Fibroblast of villous mesenchyme (primary cell): Measurements from ENCODE around the gene RTL10. TPM values are rescaled to one million over a fixed set of nuclear protein-coding genes. Genes with fewer than 3 reads are reported as not detected.
"Not testable (repeated sequence)": the region's sequence is repeated elsewhere in the genome, so short reads cannot be mapped to it uniquely, and the experiment has no call there.

ENCODE experiments used
- DNase-seq: peaks from one replicate; pipeline ENCODE4 v3.0.0-alpha.2; 2010; ENCODE audit warnings: low read depth
- H3K4me3 ChIP-seq: 2 replicates; pipeline ENCODE4 v1.5.1; 2011; ENCODE audit warnings: low read depth, mild to moderate bottlenecking, low read length
- CTCF ChIP-seq: IDR thresholded peaks from 2 replicates; pipeline ENCODE4 v1.5.1; 2012; ENCODE audit warnings: low read depth, mild to moderate bottlenecking, low read length; ENCODE audit not compliant: insufficient read depth
- total RNA-seq: library from RNA; depleted of rRNA; stranded (reverse); fragments of >200 nt; gene quantifications from 2 replicates; pipeline ENCODE4 v1.2.3, GENCODE V29; 2012

RTL10 gene
- total RNA-seq, 1 donor: 15.1 TPM

- no peak for DNase-seq
- H3K4me3 ChIP-seq: no peak overlapping the region
- no peak for TF ChIP-seq CTCF
These were observed 22.1 kb downstream of the RTL10 start for GRCh38 chr22:19832476-19833108.

- not testable (repeated sequence) for H3K4me3 ChIP-seq, DNase-seq
These were observed 22.7 kb downstream of the RTL10 start for GRCh38 chr22:19831979-19832378.

GRCh38 chr22:19831016-19831415, 23.7 kb downstream of the RTL10 start:
- no peak overlapping the region for H3K4me3 ChIP-seq
- no peak for TF ChIP-seq CTCF
- DNase-seq: no peak

- DNase-seq: no peak
- no peak for TF ChIP-seq CTCF
- no peak overlapping the region for H3K4me3 ChIP-seq
These were observed 26.7 kb downstream of the RTL10 start for GRCh38 chr22:19828035-19828401.

- no peak for DNase-seq
- H3K4me3 ChIP-seq: no peak overlapping the region
- no peak for TF ChIP-seq CTCF
These were observed 27.2 kb downstream of the RTL10 start for GRCh38 chr22:19827341-19828034.

GRCh38 chr22:19826619-19826950, 28.1 kb downstream of the RTL10 start:
- H3K4me3 ChIP-seq: no peak overlapping the region
- DNase-seq: no peak
- no peak for TF ChIP-seq CTCF

- DNase-seq: no peak
- H3K4me3 ChIP-seq: no peak overlapping the region
- TF ChIP-seq CTCF: no peak
These were observed 28.6 kb downstream of the RTL10 start for GRCh38 chr22:19825904-19826618.
